Stomach (tissue), 4 donors: Measurements from ENCODE around the gene SEC14L3.

Experiments used
- CTCF ChIP-seq, 7 experiments: fragments of 450-650 bp in 4 of 7; fragments of 200-600 bp in 3 of 7; sonication (generic) in 3 of 7; IDR thresholded peaks; one replicate each; pipeline ENCODE4 v1.5.1; 2016 to 2019; ENCODE audit warnings: antibody characterized with exemption in 7 of 7, control low read depth in 2 of 7, mild to moderate bottlenecking in 1 of 7
- EP300 ChIP-seq: sonication (generic); formaldehyde crosslinking; IDR thresholded peaks from one replicate; pipeline ENCODE4 v1.6.1; 2017; ENCODE audit warnings: antibody characterized with exemption
- POLR2A ChIP-seq, 4 donors: fragments of 450-650 bp; IDR thresholded peaks; one replicate each; pipeline ENCODE4 v1.6.1; 2016; ENCODE audit warnings: antibody characterized with exemption in 4 of 4, control low read depth in 2 of 4, mild to moderate bottlenecking in 1 of 4, moderate library complexity in 1 of 4
- POLR2AphosphoS5 ChIP-seq, 3 donors: sonication (generic); formaldehyde crosslinking; IDR thresholded peaks; one replicate each; pipeline ENCODE4 v1.6.1; 2016; ENCODE audit warnings: antibody characterized with exemption in 3 of 3

DNA sequence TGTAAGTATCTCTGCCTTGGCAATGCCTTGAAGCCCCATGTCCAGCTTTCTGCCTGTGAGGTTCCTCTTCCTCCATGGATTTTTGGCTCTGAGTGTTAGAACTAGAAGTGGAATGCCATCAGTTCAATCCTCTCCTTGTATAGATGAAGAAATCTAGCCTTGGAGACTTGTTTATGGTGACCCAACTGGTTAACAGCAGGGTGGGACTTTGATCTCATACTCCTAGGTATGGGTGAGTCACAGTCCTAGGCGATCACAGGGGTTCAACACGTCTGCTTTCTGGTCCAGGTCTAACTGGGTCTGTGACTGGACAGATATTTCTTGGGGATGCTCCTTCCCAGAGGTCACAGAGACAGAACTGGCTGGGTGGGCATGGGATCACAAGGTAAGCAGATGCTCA is 55.4 kb downstream of the SEC14L3 start:
- TF ChIP-seq POLR2A (IDR thresholded peaks at IDR 0.05) = no peak
- no peak for TF ChIP-seq CTCF (IDR thresholded peaks at IDR 0.05)
- TF ChIP-seq EP300 = no peak
- no peak for TF ChIP-seq POLR2AphosphoS5 (IDR thresholded peaks at IDR 0.05)
